Measurements from ENCODE around the gene GCN1.
A peak's percentile ranks its signal among the peaks of the same experiment; 100 is the strongest.

GCN1 gene

DNA sequence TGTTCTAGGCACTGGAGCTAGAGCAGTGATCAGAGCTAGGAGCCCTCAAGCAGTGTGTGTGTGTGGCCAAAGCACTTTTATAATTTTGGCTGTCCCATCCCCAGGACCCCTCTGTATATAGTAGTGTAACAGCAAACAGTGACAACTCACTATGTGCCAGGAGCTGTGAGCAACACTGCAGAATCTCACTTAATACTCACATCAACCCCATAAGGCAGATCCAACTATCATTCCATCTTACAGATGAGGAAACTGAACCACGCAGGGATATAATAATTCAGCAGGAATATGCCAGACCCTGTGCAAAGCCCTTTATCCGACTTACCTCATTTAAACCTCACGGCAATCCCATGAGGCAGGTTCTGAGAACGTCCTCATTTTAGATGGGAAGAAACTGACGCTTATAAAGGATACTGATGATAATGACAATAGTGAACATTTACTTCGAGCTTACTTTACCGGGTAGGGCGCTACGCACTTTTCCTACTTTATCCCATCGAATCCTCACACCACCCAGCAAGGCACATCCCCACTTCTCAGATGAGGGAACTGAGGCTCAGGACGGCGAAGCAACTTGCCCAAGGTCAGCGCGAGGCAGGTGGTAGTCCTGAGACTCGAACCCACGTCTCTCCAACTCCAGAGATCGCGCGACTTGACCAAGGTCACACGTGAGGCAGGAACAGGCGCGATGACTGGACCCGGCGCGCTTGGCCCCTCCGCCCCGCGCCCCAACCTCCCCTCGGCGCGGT lies 78.6 kb downstream of the GCN1 start:
- DNase-seq (ENCODE audit: low spot score), result peak; percentile 56

DNA sequence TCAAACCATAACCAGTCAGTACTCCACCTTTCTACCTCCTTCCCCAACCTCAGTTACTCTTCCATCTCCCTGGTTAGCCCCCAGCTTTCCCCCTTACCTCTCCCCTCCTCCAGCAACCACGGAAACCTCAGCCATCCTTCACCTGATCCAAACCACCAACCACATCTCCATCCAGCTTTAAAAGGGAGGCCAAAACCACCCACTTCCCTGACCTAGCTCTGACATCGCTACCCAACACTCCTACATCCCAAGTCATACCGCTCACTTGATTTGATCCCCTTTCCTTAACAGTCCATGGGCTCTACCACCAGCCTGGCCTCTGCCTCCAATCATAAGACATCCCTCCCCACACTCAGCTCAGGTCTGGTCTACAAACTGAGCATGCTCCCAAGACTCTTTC lies 79.4 kb downstream of the GCN1 start:
- DNase-seq (ENCODE audit: low spot score), result peak; percentile 28

DNA sequence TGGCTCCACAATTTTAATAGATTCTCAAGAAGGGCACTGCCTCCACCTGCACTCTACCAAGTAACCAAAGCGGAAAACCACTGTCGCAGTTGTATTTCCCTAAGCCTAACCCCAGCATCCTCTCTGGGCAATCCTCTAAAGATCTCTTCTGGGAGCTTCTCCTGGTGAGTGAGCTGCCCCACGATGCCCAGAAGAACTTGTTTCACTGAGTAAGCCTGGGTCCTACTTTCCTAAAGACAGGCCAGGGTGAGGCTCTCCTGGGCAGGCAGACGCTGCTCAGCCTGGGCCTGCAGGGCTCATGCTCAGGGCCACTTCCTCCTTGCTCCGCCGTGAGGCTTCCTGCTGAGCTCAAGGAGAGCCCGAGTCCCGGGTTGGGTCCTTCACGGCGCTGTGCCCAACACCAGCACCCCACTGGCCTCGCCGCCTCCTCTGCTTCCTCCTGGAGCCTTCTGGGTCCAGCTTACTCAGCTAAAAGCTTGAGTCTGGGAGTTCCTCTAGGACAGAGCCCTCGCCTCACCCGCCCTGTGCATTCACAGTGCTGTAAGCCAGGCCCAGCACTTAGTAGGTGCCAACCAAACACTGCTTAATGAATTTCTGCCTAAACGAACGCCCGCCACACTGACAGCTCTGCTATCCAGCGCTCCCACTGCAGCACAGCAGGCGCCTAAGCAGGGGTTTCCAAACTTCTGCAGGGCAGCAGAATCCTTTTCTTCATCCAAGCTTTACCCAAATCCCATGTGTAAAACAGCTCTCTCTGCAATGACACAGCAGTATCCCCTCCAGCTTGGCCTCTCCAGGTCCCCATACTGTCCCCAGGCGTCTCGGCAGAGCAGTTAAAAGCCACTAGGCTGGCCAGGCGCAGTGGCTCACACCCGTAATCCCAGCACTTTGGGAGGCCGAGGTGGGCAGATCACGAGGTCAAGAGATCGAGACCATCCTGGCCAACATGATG lies 83.7 kb downstream of the GCN1 start:
- no peak for DNase-seq (ENCODE audit: low spot score)

DNA sequence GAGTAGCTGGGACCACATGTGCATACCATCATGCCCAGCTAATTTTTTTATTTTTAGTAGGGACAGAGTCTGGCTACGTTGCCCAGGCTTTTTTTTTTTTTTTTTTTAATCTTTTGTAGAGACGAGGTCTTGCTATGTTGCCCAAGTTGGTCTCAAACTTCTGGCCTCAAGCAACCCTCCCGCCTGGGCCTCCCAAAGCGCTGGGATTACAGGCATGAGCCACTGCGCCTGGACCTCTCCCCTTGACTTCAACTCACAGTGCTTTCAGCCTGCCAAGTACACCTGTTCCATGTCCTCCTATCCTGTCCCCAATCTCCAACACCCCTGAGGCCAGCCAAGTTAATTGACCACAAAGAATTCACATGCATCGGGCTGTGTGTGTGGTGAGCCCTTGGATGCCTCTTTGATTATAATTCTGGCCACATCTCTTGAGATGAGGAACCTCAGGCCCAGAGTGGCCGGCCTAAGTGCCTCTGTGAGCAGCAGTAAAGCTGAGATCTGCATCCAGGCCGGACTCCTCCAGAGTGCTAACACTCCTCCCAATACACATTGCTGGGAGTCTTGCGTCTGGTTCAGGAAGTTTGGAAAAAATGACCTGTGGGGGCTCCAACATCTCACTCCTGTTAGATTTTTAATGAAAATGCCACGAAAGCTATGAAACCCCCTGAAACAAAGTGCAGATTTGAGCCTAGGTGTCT lies 84.8 kb downstream of the GCN1 start:
- DNase-seq (ENCODE audit: low spot score), result no peak

DNA sequence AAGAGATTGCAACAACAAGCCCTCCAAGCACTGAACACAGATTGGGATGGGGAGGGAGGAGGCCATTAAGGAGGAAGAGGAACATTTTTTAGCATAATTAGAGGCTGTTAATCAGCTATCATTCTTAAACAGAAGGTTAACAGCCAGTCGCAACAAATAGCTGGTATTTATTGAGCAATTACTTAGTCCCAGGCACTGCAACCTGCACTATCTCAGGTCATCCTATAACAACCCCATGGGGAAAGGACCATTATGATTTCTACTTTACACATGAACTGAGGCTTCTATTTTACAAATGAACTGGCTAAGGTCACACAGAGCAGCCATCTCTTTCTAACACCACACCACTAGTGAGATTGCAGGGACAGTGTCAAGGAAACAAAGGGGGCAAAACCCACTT lies 88.4 kb downstream of the GCN1 start:
- no peak for DNase-seq (ENCODE audit: low spot score)

DNA sequence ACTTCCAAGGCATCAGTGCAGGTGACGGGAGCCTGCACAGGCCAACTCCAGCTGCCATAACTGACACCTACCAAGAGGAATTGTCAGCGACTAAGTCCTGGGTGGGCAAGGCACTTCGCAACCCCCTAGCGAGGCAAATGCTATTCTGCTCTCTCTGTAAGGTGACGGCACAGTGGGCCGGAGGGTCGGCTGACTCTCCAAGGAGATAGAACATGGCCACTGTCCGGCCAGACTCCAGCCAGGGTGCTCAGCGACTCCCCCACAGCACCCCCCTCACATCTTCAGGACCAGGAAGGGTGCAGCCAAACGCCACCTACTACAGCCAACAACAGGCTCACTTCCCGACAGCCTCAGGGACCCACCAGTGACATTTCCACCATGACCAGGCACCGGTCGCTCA lies 91.1 kb downstream of the GCN1 start:
- no peak for DNase-seq (ENCODE audit: low spot score)

DNA sequence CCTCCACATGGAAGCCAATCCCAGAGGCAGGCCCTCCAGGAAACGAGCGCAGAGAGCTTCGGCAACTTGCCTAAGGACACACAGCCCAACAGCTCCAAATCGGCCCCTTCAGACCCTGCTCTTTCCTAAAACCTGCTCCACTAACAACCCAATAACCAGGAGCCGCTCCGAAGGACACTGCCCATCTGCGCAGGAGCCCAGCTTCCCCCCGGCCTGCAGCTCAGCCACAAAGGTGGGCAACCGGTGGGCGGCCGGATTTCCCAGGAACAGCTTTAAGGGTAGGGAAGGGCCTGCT lies 91.5 kb downstream of the GCN1 start:
- DNase-seq (ENCODE audit: low spot score), result no peak

DNA sequence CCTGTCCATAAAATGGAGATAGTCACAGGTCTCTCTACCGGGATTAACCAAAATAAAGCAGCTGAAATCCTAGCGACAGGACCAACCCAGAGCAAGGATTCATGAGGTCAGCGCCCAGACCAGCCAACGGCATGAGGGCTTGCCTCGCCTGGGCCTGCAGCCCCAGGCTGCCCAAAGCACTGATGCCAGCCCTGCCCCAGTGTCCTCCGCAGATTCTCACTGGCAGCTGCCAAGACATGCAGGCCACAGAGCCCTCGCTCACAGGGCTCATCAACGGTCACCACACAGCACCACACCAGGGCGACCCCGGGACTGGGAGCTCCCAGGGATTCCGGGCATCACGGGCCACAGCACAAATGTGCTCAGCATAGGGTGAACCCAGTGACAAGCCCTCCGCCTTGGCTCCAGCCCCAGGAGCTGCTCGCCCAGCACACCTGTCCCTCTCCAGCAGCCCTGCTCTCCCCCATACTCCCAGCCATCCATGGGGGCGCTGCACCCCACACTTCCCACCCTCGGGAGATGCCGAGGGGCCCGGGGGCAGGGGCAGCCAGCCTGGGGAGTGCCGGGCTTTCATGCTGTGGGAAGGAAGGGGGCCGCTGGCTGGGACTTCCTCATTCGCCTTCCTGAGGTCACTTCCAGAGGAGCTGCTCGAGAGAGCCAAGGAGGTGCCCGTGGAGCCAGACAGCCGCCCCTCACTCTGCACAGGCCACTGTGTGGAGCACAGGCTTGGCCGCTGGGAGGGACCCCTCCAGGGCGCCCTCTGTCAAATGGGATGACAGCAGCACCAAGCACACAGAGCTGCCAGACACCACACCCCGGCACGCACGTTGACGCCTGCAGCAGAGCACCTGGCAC lies 92.1 kb downstream of the GCN1 start:
- no peak for DNase-seq (ENCODE audit: low spot score)

DNA sequence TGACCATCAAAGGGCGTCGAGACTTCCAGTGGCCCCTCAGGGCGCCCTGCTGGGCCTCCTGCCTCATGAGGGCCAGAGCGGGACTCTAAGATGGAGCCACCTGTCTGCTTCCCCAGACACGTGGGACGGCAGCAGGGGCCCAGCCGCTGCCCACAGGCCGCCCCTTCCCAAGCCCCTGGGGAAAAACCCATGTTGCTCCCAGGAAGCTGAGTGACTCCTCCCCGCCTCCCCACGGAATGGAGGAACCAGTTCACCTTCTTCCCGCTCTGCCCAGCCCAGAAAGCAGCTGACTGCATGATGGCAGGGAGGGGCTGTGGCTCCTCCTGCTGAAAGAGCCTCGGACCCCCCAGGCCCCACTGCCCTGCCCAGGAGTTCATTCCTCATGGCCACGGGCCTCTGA lies 92.9 kb downstream of the GCN1 start:
- DNase-seq (ENCODE audit: low spot score), result peak; percentile 42

DNA sequence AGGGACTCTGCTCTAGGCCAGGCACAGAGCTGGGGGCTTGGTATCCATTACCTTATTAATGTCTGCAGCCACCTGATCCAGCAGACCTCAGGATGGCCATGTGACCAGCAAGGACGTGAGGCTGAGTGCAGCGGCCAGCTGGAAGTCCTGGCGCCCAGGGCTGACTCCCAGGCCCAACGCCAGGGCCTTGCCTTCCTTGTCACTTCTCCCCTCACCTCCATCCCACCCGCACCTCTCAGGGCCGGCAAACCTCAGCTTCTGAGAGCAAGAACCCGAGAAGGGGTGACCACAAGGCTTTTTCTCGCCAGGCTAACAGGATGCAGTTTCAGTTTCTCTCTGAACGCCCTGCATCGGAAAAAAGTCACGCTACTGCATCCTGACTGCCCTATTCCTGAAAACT lies 93.3 kb downstream of the GCN1 start:
- DNase-seq (ENCODE audit: low spot score), result no peak

DNA sequence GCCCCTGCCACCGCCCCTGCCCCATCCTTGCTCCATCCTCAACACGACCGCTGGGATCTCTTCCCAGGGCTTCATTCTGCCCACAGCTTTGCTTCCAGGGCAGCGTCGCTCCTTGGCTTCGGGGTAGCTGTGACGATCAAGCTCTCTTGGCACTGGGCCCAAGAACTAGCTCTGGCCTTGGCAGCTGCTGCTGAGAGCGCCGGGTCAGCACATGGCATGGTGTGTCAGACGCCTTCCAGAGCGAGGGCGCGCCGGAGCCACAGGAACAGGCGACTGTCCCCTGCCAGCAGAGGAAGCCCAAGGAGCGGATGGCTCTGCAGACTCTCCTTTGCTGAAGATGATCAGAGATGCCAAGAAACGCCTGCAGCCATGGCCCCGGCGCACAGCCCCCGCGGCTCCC lies 93.9 kb downstream of the GCN1 start:
- DNase-seq (ENCODE audit: low spot score), result peak; percentile 55

DNA sequence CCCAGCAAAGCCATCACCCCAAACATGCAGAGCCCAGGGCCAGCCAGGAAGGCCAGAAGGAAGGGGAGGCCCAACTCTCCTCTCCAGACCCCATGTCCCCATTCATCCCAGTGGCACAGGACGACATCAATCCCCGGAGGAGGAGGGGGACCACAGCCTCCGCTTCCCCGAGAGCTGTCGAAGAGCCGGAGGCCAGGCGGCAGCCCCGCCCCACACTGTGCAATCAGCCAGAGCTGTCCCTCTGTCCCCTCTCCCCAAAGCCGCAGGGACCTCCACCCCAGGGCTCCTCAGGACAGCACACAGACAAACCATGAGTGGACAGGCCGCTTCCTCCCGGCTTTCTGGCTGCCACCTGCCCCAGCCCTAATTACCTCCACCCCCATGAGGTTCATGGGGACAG lies 94.8 kb downstream of the GCN1 start:
- no peak for DNase-seq (ENCODE audit: low spot score)

DNA sequence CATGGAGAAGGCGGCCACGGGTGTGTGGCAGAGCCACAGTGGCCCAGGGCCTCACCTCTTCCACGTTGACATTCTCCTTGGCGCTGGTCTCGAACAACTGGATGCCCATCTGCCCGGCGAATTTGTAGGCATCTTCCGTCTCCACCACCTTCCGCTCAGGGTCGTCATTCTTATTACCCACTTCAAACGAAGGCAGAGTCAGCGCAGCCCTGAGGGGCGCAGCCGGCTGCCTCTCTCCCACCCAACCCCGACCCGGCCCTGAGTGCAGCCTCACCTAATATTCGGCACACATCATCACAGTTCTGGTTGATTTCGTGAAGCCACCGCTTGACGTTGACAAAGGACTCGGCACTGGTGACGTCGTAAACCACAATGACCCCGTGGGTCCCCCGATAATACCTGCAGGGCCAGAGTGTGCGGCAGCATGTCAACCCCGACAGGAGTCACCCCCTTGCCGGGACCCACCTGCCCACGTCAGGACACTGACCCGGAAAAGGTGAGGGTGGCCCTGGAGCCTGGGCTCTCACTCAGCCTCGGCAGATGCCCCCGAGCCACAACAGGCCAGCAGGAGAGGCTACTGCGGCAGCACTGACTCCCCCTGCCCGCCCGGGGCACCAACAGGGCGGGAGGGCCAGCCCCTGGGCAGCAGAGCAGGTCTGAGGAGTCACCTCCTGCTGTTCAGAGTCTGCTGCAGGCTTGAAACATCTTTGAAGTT lies 95.6 kb downstream of the GCN1 start:
- no peak for DNase-seq (ENCODE audit: low spot score)

DNA sequence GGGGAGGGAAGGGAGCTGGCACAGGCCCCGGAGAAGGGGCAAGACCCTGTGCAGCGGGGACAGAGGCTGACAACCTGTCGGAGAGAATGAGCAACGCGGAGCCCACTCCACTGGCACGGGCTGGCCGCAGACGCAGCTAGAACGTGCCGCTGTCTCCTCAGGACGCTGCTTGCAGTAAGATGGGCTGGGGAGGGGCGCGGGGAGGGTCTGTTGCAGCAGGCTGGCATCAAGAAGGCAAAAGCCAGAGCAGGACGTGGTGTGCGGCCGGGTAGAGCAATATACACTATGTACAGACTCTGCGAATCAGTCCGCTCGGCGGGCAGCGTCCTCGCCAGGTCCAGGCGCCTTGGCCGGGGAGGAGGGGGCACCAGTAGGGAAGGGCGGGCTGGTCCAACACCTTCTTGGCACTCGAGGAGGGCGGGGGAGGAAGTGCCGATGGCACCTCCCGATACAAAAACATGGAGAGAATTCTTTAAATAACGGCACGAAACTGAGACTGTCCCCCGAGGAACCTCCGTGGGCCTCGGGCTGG lies 97.8 kb downstream of the GCN1 start:
- DNase-seq (ENCODE audit: low spot score), result no peak

DNA sequence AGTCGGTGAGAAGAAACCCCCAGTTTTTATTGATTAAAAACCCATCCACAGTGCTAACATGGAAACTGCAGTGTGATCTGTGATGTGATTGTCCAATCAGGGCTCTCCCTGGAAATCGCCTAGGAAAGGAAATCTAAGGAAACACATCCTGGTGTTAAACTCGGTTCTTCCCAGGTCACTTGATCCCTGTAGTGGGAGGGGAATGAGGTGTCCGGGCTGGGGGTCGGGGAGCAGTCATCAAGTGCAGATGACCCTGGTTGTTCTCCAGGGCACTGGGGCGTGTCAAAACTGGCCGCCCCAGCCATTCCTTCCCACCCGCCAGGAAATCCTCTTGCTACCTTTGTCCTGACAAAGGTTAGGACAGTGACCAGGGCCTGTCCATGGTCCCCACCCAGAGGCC lies 98.8 kb downstream of the GCN1 start:
- DNase-seq (ENCODE audit: low spot score), result peak; percentile 37

DNA sequence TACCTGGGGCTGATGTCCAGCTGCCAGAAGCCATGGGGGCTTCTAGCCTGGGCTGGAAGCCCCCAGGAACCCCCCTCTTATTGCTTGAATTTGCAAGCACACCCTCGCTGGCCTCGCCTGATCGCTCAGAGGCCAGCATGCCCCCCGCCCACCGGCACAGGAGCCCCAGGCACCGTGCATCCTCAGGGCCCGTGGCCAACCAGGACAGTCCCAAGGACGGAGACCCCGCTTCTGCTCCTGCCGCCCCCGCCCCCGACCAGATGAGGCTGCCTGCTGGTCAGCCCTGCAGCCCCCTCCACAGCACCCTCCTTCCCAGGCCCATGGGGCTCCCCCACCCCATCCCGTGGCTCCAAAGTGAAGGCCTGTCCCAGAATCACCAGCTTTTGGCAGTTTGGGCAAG lies 99.2 kb downstream of the GCN1 start:
- no peak for DNase-seq (ENCODE audit: low spot score)

DNA sequence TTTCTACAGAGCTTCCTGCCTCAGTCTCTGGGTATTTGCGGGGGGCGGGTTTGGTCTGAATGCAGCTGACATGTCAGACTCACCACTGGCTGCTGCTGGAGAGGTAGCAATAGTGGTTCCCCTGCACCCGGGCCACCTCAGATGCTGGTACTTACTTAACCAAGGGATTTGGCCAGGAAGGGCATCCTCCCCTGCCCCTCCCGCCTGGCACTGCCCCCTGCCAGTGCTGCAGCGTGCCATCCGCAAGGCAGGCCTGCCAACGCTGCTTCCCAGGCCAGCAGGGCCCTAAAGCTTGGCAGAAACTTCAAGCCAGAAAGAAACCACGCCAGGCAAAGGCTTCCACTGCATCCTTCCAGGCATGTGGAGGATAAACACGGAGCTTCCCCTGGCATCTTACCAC lies 100.0 kb downstream of the GCN1 start:
- DNase-seq (ENCODE audit: low spot score), result no peak

DNA sequence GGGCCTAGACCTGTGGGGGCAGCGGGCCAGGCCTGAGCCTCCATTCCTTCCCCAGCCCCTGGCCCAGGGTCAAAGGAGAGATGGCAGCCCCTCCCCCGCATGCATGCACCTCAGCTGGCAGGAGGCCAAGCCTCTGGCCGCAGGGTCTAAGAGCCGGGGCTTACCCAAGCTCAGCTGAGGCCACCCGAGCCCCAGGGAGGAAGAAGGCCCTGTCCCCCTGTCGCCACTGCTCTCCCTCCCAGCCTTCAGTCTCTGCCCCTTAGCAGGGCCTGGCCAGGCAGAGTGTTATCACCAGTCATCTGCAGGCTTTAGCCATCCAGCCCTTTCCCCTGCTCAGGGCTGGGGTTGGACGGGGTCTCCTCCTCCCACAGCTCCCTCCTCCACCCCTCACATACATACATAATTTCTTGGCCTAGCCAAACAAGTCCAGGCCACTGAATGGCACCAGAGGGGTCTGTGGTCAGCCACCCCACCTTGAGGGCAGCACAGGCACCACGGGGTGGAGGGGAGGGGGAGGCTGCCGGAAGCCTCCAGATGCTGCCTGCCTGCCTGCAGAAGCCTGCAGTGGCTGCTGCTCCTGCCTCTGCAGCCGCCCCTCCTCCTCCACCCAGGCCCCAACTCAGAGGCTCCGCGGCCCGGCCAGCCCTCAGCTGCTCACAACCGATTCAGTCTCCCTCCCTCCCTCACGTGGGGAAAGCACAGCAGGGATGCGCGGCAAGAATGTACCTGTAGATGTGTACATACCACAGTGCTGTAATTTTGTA lies 100.7 kb downstream of the GCN1 start:
- DNase-seq (ENCODE audit: low spot score), result no peak

DNA sequence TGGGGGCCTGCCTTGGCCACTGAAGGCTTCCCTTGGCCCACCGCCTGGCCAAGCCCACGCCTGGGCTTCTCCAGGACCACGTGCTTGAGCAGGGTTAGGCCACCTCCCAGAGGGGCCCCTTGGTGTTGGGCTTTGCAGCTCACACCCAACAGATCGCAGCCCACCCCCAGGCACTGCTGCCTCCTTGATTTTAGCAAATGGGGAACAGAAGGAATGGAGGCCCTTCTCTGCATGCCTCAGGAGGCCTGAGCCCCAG lies 101.3 kb downstream of the GCN1 start:
- no peak for DNase-seq (ENCODE audit: low spot score)

DNA sequence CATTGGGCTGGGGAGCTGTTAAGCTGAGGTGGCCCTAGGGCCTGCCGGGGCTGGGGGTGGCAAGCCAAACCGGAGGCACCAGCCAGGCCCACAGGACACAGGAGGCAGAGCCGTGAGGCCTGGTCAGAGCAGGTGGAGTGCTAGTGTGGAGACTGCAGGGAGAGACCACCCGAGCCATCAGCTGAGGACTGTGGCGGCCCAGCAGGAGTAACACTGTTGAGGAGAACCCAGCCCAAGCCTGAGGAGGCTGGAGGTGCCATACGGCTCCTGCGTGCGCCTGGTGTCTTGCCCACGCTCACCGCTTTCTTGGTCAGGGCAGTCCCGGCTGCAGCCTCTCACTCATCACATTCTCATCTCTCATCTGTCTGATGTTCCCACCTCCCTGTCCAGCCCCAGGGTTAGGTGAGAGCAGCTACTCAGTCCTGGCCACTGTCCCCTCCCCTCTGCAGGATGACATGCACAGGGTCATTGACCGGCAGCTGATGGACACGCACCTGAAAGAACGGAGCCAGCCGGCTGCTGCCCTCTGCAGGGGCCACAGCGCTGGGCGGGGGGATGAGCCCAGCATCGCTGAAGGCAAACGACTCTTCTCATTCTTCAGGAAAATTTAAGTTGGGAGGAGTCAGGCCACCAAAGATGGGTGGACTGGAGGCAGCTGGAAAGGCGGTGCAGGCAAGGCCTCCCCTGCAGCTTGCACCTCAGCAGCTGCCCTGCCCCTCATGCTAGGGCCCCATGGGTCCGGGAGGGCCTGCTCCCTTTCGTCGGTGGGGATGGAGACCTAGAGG lies 101.8 kb downstream of the GCN1 start:
- no peak for DNase-seq (ENCODE audit: low spot score)
